Activated naive CD4-positive, alpha-beta T cell treated with anti-CD3 and anti-CD28 coated beads, Interleukin-2, amount 10 ng/mL, durations not matched to agents 7 days and 5 days (primary cell): ENCODE data around the gene VAC14.

Source experiments
- CTCF ChIA-PET: fragments of 350-600 bp; sonication (Branson Sonifier 250); formaldehyde crosslinking; loops from one replicate; lab custom pipeline; 2021; ENCODE audit warnings: antibody characterized with exemption; lab: Charles Lee
- DNase-seq: peaks from one replicate; pipeline ENCODE4 v3.0.0-alpha.2; 2020
- H3K27ac Mint-ChIP-seq: one replicate; pipeline ENCODE4 v1.8.0; 2021; ENCODE audit warnings: mild to moderate bottlenecking, moderate library complexity, mixed read lengths
- H3K27me3 Mint-ChIP-seq: one replicate; pipeline ENCODE4 v1.8.0; 2021; ENCODE audit warnings: mild to moderate bottlenecking, mixed read lengths
- H3K36me3 Mint-ChIP-seq: one replicate; pipeline ENCODE4 v1.8.0; 2021; ENCODE audit warnings: mixed read lengths
- H3K4me1 Mint-ChIP-seq: one replicate; pipeline ENCODE4 v1.8.0; 2021; ENCODE audit warnings: mixed read lengths
- H3K4me3 Mint-ChIP-seq: one replicate; pipeline ENCODE4 v1.8.0; 2021; ENCODE audit warnings: mild to moderate bottlenecking, moderate library complexity, mixed read lengths
- H3K9me3 Mint-ChIP-seq: one replicate; pipeline ENCODE4 v1.8.0; 2021; ENCODE audit warnings: mixed read lengths

The VAC14 gene

GRCh38 chr16:70703041-70703834, 97.7 kb downstream of the VAC14 start:
- Mint-ChIP-seq H3K27me3 (no peaks in the 10 kb centered on the region), H3K27ac (no peak overlapping the region), H3K4me1 (peaks cover 4% of the 10 kb centered on the region), H3K4me3 (no peak overlapping the region), H3K9me3 (no peaks in the 10 kb centered on the region), H3K36me3 (peaks cover 6% of the 10 kb centered on the region)
- DNase-seq, result no peak
- CTCF ChIA-PET, result no interaction called here

- no peaks in the 10 kb centered on the region for H3K27me3 Mint-ChIP-seq
Observed at GRCh38 chr16:70702624-70703023, 98.3 kb downstream of the VAC14 start.

GRCh38 chr16:70701998-70702397, 99.0 kb downstream of the VAC14 start:
- Mint-ChIP-seq H3K4me1 (peaks cover 16% of the 10 kb centered on the region), H3K27ac (peak overlapping the region; percentile 53), H3K36me3 (peaks cover 3% of the 10 kb centered on the region), H3K27me3 (no peaks in the 10 kb centered on the region), H3K9me3 (no peaks in the 10 kb centered on the region), H3K4me3 (no peak overlapping the region)
- CTCF ChIA-PET, result no interaction called here
- no peak for DNase-seq

More at GRCh38 chr16:70702624-70703023, 98.3 kb downstream of the VAC14 start:
- Mint-ChIP-seq H3K4me1 (peaks cover 10% of the 10 kb centered on the region), H3K4me3 (no peak overlapping the region), H3K36me3 (peaks cover 3% of the 10 kb centered on the region), H3K27ac (no peak overlapping the region), H3K9me3 (no peaks in the 10 kb centered on the region)
- no peak for DNase-seq
- CTCF ChIA-PET, result no interaction called here

GRCh38 chr16:70701596-70701995, 99.4 kb downstream of the VAC14 start:
- Mint-ChIP-seq H3K27me3 (no peaks in the 10 kb centered on the region), H3K4me3 (no peak overlapping the region), H3K4me1 (peaks cover 20% of the 10 kb centered on the region), H3K9me3 (no peaks in the 10 kb centered on the region), H3K27ac (peak overlapping the region; percentile 53), H3K36me3 (peaks cover 3% of the 10 kb centered on the region)
- no peak for DNase-seq
- CTCF ChIA-PET, result no interaction called here

GRCh38 chr16:70701036-70701435, 99.9 kb downstream of the VAC14 start:
- H3K9me3 Mint-ChIP-seq, result no peaks in the 10 kb centered on the region
- H3K4me3 Mint-ChIP-seq, result no peak overlapping the region
- H3K4me1 Mint-ChIP-seq, result peaks cover 25% of the 10 kb centered on the region
- no peak for DNase-seq
- no peaks in the 10 kb centered on the region for H3K27me3 Mint-ChIP-seq
- H3K27ac Mint-ChIP-seq, result no peak overlapping the region
- H3K36me3 Mint-ChIP-seq, result peaks cover 3% of the 10 kb centered on the region
- CTCF ChIA-PET, result no interaction called here

- peaks cover 32% of the 10 kb centered on the region for H3K4me1 Mint-ChIP-seq
Observed at GRCh38 chr16:70700101-70701020, 100.6 kb downstream of the VAC14 start.

GRCh38 chr16:70699696-70700095, 101.3 kb downstream of the VAC14 start:
- H3K9me3 Mint-ChIP-seq, result no peaks in the 10 kb centered on the region
- no peak overlapping the region for H3K27ac Mint-ChIP-seq
- no peaks in the 10 kb centered on the region for H3K27me3 Mint-ChIP-seq
- H3K4me1 Mint-ChIP-seq, result peaks cover 39% of the 10 kb centered on the region
- no peak for DNase-seq
- CTCF ChIA-PET, result no interaction called here
- H3K4me3 Mint-ChIP-seq, result no peak overlapping the region
- peaks cover 7% of the 10 kb centered on the region for H3K36me3 Mint-ChIP-seq

More at GRCh38 chr16:70700101-70701020, 100.6 kb downstream of the VAC14 start:
- no peak overlapping the region for H3K4me3 Mint-ChIP-seq
- H3K9me3 Mint-ChIP-seq, result no peaks in the 10 kb centered on the region
- H3K36me3 Mint-ChIP-seq, result peaks cover 5% of the 10 kb centered on the region
- no peaks in the 10 kb centered on the region for H3K27me3 Mint-ChIP-seq
- no peak for DNase-seq
- H3K27ac Mint-ChIP-seq, result no peak overlapping the region
- CTCF ChIA-PET, result no interaction called here

GRCh38 chr16:70698901-70699300, 102.1 kb downstream of the VAC14 start:
- Mint-ChIP-seq H3K4me1 (peaks cover 43% of the 10 kb centered on the region), H3K4me3 (no peak overlapping the region), H3K9me3 (no peaks in the 10 kb centered on the region), H3K27me3 (no peaks in the 10 kb centered on the region), H3K36me3 (peaks cover 9% of the 10 kb centered on the region), H3K27ac (no peak overlapping the region)
- CTCF ChIA-PET, result no interaction called here
- DNase-seq, result no peak

GRCh38 chr16:70697594-70698170, 103.3 kb downstream of the VAC14 start:
- no peak for DNase-seq
- H3K9me3 Mint-ChIP-seq, result no peaks in the 10 kb centered on the region
- no peak overlapping the region for H3K4me3 Mint-ChIP-seq

GRCh38 chr16:70696952-70697593, 103.9 kb downstream of the VAC14 start:
- peaks cover 43% of the 10 kb centered on the region for H3K4me1 Mint-ChIP-seq
- no peaks in the 10 kb centered on the region for H3K9me3 Mint-ChIP-seq
- CTCF ChIA-PET, result interaction anchor here (1.0 to 2.9 kb wide), 3 partner anchors 41 to 74 kb away, joined by 3 to 15 read pairs (median 12); no protein-coding TSS in a partner anchor
- H3K4me3 Mint-ChIP-seq, result peak overlapping the region; percentile 35
- H3K36me3 Mint-ChIP-seq, result peaks cover 9% of the 10 kb centered on the region
- peak; percentile 71 for DNase-seq
- H3K27ac Mint-ChIP-seq, result peak overlapping the region; percentile 95
- H3K27me3 Mint-ChIP-seq, result no peaks in the 10 kb centered on the region

More at GRCh38 chr16:70697594-70698170, 103.3 kb downstream of the VAC14 start:
- Mint-ChIP-seq H3K27me3 (no peaks in the 10 kb centered on the region), H3K4me1 (peaks cover 43% of the 10 kb centered on the region), H3K36me3 (peaks cover 9% of the 10 kb centered on the region), H3K27ac (peak overlapping the region; percentile 95)
- CTCF ChIA-PET, result interaction anchor here (2.5 to 2.9 kb wide), 2 partner anchors 41 to 73 kb away, joined by 12 to 15 read pairs; no protein-coding TSS in a partner anchor

GRCh38 chr16:70696355-70696754, 104.6 kb downstream of the VAC14 start:
- Mint-ChIP-seq H3K4me3 (no peak overlapping the region), H3K36me3 (peaks cover 9% of the 10 kb centered on the region), H3K27me3 (no peaks in the 10 kb centered on the region), H3K27ac (peak overlapping the region; percentile 95), H3K4me1 (peaks cover 43% of the 10 kb centered on the region), H3K9me3 (no peaks in the 10 kb centered on the region)
- CTCF ChIA-PET, result interaction anchor here (0.6 to 2.9 kb wide), 4 partner anchors 42 to 980 kb away, joined by 3 to 15 read pairs (median 8); no protein-coding TSS in a partner anchor
- no peak for DNase-seq

GRCh38 chr16:70695331-70696070, 105.5 kb downstream of the VAC14 start:
- Mint-ChIP-seq H3K36me3 (peaks cover 9% of the 10 kb centered on the region), H3K4me3 (peak overlapping the region; percentile 64), H3K9me3 (no peaks in the 10 kb centered on the region), H3K27me3 (no peaks in the 10 kb centered on the region), H3K27ac (peak overlapping the region; percentile 95), H3K4me1 (peaks cover 46% of the 10 kb centered on the region)
- DNase-seq, result peak; percentile 70
- CTCF ChIA-PET, result interaction anchor here (0.6 to 2.9 kb wide), 3 partner anchors 43 to 980 kb away, joined by 3 to 15 read pairs (median 12); no protein-coding TSS in a partner anchor

GRCh38 chr16:70694868-70695218, 106.1 kb downstream of the VAC14 start:
- H3K36me3 Mint-ChIP-seq, result peaks cover 9% of the 10 kb centered on the region
- H3K4me1 Mint-ChIP-seq, result peaks cover 46% of the 10 kb centered on the region
- peak overlapping the region; percentile 95 for H3K27ac Mint-ChIP-seq
- no peak overlapping the region for H3K4me3 Mint-ChIP-seq
- no peak for DNase-seq
- no peaks in the 10 kb centered on the region for H3K27me3 Mint-ChIP-seq
- CTCF ChIA-PET, result interaction anchor here (2.5 to 2.9 kb wide), 2 partner anchors 43 to 76 kb away, joined by 12 to 15 read pairs; no protein-coding TSS in a partner anchor
- no peaks in the 10 kb centered on the region for H3K9me3 Mint-ChIP-seq
